Right lobe of liver (tissue), 4 donors: Measurements from ENCODE around the gene CCSER1.

Source experiments
- POLR2A ChIP-seq: fragments of 450-650 bp; IDR thresholded peaks from one replicate; pipeline ENCODE4 v1.6.1; 2017; ENCODE audit warnings: antibody characterized with exemption, mild to moderate bottlenecking
- TF ChIP-seq, protein P1 (sequence below), 4 donors: fragments of 200-600 bp in 3 of 4; fragments of 450-650 bp in 1 of 4; IDR thresholded peaks; one replicate each; pipeline versions ENCODE4 v1.5.1 to v1.8.0; 2016 to 2022; ENCODE audit warnings: antibody characterized with exemption in 4 of 4, mild to moderate bottlenecking in 2 of 4
- donor health status: DM: no; HTN: no; CAD: no.
- donor health status: DM: no; HTN: no; CAD: no.
- donor health status: DM: no; HTN: yes; CAD: no.

DNA sequence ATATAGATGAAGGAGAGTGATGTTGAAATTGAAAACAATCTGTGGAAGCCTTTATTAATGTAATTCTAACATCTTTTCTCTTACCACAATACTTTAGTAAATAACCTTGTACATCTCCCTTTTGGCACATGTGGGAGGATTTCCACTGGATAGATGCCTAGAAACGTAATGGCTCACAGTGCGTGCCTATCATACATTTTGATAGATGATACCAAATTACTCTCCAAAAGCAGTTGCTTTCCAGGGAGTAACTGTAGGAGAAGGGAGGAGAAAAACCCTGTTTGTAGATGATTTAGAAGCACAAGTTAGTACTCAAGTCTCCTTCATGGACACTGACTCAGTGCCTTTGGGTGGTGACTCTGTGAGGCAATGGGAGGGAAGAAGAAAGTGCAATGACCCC, 476.3 kb downstream of the CCSER1 start:
- TF ChIP-seq, protein P1, sequence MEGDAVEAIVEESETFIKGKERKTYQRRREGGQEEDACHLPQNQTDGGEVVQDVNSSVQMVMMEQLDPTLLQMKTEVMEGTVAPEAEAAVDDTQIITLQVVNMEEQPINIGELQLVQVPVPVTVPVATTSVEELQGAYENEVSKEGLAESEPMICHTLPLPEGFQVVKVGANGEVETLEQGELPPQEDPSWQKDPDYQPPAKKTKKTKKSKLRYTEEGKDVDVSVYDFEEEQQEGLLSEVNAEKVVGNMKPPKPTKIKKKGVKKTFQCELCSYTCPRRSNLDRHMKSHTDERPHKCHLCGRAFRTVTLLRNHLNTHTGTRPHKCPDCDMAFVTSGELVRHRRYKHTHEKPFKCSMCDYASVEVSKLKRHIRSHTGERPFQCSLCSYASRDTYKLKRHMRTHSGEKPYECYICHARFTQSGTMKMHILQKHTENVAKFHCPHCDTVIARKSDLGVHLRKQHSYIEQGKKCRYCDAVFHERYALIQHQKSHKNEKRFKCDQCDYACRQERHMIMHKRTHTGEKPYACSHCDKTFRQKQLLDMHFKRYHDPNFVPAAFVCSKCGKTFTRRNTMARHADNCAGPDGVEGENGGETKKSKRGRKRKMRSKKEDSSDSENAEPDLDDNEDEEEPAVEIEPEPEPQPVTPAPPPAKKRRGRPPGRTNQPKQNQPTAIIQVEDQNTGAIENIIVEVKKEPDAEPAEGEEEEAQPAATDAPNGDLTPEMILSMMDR (IDR thresholded peaks at IDR 0.05): no peak
- TF ChIP-seq POLR2A: no peak
